Activated CD8-positive, alpha-beta memory T cell treated with anti-CD3 and anti-CD28 coated beads for 24 hours (primary cell): Measurements from ENCODE around the gene DMD.

Source experiments
- DNase-seq: peaks from one replicate; pipeline ENCODE4 v3.0.0-alpha.2; 2020

DMD gene

DNA sequence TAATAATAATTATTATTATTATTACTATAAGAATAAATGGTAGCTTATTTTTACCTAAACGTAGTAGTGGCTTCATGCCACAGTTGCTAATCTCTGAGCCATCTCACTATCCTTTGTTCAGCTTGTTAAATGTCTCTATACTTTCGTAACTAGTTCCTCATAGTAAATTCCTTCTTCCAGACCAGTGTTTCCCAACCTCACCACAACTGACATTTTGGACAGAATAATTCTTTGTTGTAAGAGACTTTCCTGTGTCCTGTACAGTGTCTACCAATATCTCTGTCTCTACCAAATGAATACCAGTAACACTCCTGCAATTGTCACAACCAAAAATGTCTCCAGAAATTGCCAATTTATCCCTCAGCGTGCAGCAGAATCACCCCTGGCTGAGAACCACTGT lies 1040.9 kb downstream of the DMD start:
- DNase-seq, result no peak

DNA sequence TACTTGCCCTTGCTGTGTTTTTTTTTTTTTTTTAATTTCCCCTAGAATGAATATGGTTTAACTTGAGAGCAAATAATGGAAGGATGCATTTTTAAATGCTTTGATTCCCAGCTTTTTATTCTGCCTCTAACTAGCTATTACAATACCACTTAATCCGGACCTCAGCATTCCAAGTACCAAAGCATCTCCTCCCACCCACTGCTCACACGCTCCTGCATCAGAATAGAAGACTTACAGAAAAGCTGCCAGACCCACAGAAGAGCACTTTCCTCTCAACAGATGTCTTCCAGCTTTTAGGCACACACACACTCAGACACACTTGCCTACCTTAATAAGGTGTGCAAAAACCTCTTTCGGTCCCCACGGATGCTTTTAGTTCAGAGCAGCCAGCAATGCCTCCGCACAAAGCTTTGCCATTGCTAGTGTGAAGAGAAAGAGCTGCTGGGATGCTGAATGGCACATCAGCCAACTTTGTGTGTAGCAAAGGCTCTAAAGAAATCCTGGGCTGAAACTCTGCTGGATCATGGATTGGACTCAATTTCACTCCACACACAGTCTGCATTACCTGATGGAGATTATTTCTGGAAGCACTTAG lies 1056.2 kb downstream of the DMD start:
- no peak for DNase-seq

DNA sequence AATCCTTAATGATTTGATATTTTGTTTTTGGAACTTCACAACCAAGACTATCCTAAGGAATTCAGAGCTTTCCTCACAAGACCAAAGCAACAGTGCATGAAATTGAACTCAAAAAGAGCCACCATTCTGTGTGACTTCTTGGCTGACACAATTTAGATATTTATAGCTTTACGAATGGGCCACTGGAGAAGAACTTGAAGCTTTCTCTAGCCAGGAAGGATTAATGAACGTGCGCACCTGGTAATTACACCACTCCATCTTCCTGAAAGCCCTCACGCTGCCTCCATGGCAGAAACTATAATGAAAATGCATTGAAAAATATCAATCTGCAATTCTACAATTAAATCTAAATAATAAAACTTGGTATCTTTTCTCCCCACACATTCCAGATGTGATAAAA lies 1057.8 kb downstream of the DMD start:
- DNase-seq, result no peak

DNA sequence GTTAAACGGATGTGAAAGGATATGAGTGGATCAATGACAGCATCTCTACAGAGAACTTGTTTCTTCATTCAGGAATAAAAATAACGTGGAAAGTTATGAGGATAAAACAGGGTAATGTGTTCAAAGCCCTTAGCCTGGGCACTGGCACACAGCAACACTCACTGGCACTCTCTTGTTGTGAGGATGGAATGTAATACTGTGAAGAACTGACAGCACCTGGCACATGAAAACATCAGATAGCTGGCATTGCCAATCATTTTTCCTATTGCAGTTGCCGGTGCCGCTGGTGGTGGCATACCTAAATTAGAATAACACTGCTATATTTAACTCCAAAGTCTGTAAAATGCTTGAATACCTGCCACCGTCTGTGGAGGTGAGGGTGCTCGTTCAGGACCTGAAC lies 1061.2 kb downstream of the DMD start:
- DNase-seq, result no peak

DNA sequence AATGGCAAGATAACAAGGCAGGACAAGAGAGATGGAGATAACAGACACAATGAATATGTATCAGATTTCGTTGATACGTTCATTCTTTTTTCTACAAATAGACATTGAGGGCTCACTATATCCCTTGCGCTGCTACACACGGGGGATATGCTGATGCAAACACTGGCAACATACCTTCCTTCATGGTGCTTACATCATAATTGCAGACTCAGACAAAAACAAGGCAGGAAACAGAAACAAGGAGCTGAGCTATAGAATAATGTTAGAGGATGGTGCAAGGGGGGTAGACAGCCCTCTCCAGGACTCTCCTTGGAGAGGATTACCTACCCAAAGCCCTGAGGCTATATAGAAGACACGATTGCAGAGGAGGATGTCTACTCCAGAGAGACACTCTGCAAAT lies 1069.5 kb downstream of the DMD start:
- DNase-seq, result no peak

DNA sequence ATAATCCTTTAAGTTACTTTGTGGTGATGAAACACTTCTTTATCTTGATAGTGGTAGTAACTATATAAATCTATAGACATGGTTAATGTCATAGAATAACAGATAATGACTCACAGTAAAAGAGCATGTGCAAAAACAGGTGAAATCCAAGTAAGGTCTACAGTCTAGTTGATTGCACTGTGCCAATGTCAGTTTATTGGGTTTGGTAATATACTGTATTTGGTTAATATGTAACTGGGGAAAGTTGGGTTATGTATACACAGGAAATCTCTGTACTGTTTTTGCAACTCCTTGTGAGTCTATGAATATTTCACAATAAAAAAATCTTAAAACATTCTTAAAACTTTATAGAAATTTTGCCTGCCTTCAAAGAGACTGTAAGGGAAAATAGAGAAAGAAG lies 1071.9 kb downstream of the DMD start:
- DNase-seq, result no peak

DNA sequence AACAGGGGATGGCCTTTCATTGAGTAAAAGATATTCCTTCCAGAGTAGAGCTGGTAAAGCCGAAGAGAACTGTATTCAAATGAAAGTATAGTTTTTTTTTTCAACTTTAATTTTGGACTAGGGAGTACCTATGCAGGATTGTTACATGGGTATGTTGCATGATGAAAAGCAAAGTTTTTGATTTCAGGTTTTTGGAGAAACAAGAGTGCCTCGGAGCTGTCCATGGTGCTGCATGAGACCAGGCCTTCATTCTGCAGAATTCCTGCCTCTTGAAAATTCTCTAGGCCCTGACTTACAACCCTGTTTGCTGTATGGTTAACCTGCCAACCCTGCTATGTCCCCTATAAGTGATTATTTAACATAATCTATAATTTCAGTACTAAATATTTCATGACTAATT lies 1073.8 kb downstream of the DMD start:
- no peak for DNase-seq

DNA sequence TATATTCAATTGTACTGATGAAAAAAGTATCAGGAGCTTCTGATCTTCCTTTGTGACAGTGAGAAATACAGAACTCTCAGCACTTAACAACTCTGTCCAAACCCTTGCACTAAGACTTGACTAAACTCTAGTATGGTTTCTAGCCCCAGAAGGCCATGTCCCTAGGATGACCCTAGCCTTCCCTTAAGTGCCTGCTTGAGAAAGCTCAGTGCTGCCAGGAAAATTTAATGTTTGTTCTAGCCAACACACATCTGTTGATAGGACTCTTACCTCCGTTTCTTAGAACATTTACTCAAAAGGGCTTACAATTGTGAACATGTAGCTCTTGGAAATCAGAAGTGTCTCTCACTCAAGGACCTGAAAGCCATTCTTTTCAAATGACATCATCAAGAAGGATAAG lies 1084.4 kb downstream of the DMD start:
- no peak for DNase-seq

DNA sequence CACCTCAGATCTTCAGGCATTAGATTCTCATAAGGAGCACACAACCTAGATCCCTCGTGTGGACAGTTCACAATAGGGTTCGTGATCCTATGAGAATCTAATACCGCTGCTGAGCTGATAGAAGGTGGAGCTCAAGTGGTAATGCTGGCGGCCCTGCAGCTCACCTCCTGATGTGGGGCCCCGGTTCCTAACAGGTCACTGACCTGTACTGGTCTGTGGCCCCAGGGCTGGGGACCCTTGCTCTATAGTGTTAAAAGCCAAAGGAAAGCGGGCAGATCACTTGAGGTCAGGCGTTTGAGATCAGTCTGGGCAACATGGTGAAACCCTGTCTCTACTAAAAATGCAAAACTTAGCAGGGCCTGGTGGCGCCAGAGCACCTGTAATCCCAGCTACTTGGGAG lies 1092.5 kb downstream of the DMD start:
- no peak for DNase-seq

DNA sequence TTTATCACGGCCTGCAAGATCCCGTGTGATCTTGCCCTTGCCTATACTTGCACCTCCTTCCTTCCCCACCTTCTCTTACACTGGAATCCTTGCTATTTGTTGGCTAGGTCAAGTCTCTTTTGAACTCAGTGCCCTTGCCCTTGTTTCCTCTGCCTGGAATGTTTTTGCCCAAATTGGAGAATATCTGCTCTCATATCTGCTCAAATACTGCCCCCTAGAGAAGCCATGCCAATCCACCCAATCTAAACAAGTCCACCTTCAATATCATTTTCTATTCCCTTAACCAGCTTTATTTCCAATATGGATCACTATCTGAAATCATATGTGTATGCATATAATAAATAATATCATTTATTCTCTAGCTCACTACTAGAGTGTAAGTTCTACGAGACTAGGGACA lies 1095.3 kb downstream of the DMD start:
- DNase-seq, result no peak

DNA sequence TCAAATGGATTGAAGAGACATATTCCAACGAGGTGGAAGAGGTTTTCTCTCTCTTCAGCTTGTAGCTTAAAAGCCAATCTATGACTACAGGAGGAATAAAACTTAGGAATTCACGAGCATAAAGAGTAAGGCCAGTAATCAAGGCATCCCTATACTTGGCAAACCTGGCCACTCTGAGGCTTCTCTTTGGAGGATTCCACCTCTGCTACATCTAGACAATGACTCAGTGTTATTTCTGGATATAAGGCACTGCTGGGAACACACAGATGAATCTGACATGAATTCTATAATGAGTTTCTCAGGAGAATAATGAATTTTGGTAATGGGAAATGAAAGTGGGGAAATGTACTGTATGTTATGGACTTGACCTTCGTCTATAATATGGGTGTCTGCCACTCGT lies 1123.7 kb downstream of the DMD start:
- no peak for DNase-seq

DNA sequence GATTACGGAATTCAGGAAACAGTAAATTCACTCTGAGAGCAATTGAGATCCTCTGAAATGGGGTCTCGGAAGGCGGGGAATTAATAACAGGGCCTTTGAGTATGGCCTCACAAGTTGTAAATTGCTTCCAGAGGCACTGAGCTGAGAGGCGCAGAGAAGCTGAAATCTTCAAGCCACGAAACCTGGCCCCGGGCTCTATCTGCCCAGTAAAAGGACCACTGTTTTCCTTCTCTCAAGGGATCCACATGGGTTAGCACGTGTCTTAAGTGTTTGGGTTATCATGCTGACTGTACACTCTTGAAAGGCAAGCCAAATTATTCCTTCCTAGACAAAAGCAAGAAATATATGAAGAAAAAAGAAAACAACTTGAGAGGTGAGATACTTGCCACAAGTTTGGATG lies 1126.6 kb downstream of the DMD start:
- DNase-seq, result no peak

DNA sequence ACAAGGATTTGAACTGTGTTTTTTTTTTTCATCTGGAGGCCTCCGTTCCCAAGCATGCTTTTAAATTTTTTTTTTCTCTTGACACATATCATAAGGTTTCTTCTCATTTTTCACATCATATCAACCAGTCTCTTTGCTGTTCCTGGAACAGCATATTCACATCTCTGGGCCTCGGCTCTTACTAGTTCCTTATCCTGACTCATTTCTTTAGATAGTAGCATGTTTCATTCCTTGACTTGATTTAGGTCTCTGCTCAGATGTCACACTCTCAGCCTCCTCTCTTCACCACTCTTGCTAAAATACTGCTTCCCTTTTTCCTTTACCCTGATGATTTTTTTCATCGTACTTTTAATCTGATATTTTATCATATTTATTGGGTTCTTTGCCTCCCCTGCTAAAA lies 1163.1 kb downstream of the DMD start:
- no peak for DNase-seq

DNA sequence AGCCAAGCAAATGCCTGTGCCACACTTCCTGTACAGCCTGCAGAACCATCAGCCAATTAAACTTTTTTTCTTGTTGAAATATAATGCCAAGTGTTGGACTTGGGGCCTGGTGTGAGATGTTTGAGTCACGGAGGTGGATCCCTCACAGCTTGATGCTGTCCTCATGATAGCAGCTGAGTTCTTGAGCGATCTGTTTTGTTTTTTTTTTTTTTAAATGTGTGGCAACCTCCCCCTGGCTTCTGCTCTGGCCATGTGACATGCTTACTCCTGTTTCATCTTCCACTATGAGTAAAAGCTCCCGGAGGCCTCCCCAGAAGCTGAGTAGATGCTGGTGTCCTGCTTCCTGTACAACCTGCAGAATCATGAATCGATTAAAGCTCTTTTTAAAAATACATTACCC lies 1166.2 kb downstream of the DMD start:
- no peak for DNase-seq

DNA sequence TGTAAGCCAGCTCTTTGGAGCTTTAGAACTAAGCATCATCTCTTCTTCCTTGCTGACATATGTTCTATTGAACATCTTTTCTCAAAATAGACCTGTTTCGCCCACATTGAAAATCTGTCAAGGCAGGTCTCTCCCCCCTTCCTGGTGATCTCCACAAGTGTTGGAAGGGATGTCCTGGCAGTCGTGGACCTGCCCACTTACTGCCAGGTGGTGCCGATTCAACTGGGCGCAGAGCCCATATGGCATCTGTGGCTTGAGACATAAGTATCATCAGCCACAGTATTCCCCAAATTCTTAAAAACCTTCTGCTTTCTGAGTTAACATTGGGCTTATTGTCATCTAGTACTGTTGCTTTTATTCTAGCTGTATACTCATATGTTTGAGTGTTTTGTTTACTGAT lies 1170.2 kb downstream of the DMD start:
- no peak for DNase-seq

DNA sequence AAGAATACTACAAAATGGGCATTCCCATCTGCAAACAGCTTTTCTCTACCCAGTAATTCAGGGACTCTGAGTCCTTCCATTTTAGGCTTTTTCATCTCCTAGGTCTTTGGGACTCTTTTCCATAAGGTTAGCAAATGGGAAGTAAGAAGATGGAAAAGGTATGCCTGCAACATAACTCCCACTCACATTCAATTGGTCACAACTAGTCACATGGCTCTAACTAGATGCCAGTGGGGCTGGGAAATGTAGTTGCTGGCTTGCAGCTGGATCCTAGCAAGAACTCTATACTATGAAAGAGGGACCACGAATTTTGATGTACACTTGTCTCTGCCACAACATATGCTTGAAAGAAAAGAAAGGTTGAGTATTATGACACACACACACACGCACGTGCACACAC lies 1184.6 kb downstream of the DMD start:
- no peak for DNase-seq

DNA sequence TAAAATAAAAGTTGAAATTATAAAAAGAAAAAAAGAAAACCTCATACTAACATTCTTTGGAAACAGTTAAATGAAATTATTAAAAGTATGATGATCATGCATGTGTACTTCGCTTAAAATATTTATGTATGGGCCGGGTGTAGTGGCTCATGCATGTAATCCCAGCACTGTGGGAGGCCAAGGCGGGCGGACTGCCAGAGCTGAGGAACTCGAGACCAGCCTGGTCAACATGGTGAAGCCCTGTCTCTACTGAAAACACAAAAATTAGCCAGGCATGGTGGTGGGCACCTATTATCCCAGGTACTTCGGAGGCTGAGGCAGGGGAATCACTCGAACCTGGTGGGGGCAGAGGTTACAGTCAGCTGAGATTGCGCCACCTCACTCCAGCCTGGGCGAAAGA lies 1187.3 kb downstream of the DMD start:
- DNase-seq, result no peak

DNA sequence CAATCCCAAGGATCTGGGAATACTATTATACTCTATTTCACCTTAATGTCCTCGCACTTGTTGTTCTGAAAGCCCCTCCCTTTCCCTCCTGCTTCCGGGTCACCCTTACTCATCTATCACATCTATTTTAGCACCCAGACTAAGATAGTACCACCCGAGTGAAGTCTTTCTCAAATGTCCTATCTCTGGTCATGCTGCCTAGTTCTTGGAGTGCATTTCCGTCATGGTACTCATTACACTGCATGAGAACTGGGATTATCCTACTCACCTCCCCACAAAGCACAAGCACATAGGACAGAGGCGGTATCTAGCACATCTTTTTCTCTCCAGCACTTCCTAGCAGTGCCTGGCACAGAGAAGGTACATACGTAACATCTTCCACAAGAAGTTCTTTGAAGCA lies 1195.2 kb downstream of the DMD start:
- DNase-seq, result no peak

DNA sequence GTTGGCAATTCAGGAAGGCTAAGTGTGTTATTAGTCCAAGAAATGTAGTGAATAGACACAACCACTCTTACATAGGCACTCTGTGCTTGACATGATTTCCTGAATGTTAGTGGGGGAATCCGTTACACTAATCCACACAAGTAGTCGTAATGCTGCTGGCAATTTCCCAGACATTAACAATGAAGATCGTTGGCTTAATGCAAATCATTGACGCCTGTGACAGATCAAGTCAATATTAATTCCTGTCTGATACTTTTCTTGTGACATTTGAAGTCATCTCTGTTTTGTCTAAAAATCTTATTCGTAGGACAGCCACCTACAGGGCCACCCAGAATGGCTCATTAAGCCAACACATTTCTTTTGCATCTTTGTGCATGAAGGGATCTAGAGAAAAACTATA lies 1200.4 kb downstream of the DMD start:
- no peak for DNase-seq

DNA sequence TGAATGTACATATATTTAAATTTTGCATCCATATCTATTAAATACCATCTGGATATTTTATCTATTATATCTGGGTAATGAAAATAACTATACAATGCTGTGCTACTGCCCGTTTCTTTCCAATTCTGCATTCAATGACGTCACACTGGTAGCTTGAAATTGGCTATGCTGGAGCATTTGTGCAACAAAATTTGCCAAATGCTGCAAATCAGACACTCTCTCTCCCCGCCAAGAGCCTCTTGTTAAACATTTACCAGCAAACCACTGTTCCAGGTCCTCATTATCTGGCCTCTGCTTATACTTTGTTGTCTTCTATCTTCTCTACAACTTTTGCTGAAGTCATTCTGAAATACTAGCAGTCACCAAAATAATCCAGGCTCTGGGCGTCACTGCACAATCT lies 1201.1 kb downstream of the DMD start:
- DNase-seq, result no peak

DNA sequence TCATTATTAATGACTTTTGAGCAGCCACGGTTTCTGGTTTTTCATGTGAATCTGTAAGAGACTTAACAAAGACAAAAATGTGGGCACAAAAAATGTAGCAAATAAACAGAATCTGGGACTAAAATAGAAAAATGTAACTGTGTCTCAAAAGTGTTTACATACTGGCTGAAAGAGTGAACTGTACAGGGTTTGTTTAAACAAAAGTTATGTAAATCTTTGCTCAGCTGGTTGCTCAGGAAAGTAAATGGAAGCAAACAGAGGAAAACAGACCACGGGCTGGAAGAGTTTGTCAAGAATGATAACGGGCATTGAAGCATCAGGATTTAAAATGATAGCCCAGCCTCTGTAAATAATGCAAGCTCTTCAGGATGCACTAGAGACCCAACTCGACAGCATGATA lies 1217.7 kb downstream of the DMD start:
- no peak for DNase-seq

DNA sequence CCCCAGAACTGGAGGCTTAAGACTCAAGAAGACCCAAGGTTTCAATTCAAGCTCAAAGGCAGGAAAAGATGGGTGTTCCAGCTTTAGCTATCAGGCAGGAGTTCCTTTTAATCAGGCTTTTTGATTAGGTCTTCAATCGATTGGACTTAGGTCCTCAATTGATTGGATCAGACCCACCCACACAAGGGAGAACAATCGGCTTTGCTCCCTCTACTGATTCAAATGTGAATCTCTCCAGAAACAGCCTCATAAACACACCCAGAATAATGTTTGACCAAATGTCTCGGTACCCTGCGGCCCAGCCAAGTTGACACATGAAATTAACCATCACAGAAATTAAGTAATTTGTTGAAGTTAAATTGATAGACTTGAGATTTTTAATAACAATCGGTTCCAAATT lies 1222.4 kb downstream of the DMD start:
- no peak for DNase-seq

DNA sequence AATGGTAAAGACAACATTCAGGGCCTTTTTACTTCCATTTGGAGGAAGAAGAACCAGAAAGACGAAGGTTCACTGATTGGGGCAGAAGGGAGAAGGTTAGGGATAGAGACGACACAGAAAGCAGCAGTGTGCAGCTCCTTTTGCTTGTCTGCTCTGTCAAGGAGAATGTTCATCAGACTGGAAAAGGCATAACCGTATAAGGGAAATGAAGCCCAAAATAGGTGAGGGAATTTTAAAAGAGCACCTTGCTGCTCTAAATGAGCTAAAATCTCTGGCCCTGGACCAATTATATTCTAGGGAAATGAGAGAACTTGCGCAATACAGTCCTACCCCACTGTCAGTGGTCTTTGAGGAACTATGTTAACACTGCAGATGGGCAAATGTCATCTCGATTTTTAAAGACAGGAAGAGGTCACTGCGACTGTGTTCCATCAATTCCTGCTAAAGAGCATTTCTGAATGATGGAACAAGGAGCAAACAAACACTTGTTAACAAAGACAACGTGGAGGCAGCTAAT lies 1229.7 kb downstream of the DMD start:
- no peak for DNase-seq

DNA sequence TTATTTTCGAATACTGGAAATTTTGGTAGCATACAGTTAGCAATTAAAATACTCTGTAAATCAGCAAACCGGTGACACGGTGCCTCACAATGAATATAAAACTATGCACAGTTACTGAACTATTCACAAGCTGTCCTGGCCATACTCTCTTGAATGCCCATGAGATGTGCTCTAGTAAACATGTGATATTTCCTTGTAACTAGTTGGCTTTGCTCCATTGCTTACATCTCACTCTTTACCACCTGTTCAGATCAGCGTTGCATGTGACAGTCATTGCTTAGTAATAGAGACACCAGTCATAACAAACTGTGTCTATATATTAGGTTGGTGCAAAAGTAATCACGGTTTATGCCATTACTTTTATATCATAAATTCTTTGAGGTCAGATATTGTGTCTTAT lies 1241.6 kb downstream of the DMD start:
- DNase-seq, result no peak

DNA sequence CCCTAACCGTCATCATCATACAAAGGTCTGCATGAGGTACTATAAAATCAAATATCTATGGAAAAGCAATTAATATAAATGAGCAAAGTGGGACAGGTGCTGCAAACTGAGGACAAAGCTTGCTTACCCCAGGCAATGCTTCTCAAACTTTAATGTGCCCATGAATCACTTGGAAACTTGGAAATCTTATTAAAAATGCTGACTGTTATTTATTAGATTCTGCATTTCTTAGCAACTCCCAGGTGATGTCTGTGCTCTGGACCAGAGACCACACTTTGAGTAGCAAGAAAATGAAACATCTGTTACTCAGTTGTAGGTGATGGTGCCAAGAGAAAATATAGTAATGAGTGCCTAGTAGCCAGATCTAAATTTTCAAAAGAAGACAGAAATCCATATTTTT lies 1249.1 kb downstream of the DMD start:
- no peak for DNase-seq

DNA sequence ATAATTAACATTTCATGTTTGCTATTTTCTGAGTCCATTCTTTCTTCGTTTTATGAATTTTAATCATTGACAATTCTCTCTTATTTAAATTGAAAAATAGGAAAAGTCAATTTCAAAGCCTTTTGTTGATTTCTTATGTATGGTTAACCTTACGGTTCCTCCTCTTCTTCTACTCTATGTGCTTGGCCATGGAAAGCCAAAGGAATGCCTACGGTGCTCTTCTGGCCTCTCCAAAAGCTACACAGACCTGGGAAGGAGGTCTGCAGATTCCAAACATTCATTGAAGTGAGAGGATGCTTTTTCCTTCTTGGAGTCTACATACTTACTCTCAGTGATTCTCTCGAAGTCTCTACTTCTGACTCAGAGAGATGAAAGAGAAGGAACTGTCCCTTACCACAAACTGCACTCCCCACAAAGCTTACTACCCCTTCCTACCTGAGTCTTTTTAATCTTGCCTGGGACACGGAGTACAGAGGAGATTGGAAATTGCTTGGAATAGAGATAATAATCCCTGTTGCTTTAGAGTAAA lies 1276.4 kb downstream of the DMD start:
- DNase-seq, result no peak
